AG09309 (cell line): ENCODE data around the gene DDR2.

Experiments
- DNase-seq: peaks from one replicate; pipeline ENCODE4 v3.0.0-alpha.2; 2010; ENCODE audit warnings: low read depth
- H3K4me3 ChIP-seq: 2 replicates; pipeline ENCODE4 v1.5.1; 2011; ENCODE audit warnings: mild to moderate bottlenecking, low read depth, low read length, moderate library complexity; ENCODE audit not compliant: control insufficient read depth
- TF ChIP-seq, protein P1 (sequence below): IDR thresholded peaks from 2 replicates; pipeline ENCODE4 v1.5.1; 2011; ENCODE audit warnings: mild to moderate bottlenecking, low read depth, low read length, inconsistent platforms; ENCODE audit not compliant: insufficient read depth, control insufficient read depth; ENCODE audit errors: missing control alignments

Gene DDR2

GRCh38 chr1:162619076-162619475 lies 13.2 kb upstream of the DDR2 start:
- DNase-seq, result no peak
- H3K4me3 ChIP-seq, result no peak overlapping the region
- TF ChIP-seq, protein P1, sequence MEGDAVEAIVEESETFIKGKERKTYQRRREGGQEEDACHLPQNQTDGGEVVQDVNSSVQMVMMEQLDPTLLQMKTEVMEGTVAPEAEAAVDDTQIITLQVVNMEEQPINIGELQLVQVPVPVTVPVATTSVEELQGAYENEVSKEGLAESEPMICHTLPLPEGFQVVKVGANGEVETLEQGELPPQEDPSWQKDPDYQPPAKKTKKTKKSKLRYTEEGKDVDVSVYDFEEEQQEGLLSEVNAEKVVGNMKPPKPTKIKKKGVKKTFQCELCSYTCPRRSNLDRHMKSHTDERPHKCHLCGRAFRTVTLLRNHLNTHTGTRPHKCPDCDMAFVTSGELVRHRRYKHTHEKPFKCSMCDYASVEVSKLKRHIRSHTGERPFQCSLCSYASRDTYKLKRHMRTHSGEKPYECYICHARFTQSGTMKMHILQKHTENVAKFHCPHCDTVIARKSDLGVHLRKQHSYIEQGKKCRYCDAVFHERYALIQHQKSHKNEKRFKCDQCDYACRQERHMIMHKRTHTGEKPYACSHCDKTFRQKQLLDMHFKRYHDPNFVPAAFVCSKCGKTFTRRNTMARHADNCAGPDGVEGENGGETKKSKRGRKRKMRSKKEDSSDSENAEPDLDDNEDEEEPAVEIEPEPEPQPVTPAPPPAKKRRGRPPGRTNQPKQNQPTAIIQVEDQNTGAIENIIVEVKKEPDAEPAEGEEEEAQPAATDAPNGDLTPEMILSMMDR, result no peak

DNA sequence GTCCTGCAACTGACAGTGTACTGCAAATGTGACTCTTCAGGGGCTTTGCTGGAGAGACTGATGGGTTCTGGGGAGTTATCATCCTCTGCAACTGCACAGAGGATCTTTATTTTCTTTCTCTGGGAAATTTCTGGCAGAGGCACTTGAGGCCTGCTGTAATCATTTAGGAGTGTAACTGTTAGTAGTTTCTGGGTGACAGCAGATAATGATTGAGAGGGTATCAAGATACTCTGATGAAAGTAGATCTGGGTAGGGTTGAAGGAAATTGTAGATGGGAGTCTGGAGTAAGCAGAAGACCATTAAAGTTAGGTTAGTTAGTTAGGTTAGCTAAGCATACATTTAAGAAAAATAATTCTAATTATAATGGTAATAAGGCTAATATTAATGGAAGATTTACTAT lies 11.0 kb upstream of the DDR2 start:
- no peak for DNase-seq
- TF ChIP-seq, protein P1, result no peak
- H3K4me3 ChIP-seq, result no peak overlapping the region

- no peak overlapping the region for H3K4me3 ChIP-seq
- TF ChIP-seq, protein P1, result no peak
- no peak for DNase-seq
Measured at GRCh38 chr1:162625679-162626078, 6.6 kb upstream of the DDR2 start.

GRCh38 chr1:162626094-162626493 lies 6.2 kb upstream of the DDR2 start:
- no peak overlapping the region for H3K4me3 ChIP-seq
- DNase-seq, result no peak
- TF ChIP-seq, protein P1, result no peak

DNA sequence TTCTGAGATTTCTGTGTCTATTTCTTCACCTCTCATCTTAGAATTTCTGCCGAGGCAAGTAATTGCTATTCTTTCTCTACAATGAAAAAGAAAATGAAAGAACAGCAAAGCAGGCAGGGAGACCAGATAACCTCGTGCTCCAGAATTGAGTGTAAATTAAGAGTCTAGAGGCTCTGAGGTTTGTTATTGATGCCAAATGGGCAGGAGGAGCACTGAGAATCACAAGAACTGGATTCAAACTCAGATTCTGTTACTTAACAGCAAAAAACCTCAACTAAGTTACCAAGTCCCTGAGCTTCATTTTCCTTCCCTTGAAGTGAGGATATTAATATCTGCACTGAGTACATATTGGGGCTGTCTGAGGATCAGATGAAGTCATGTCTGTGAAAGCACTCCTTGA lies 5.5 kb upstream of the DDR2 start:
- no peak for DNase-seq
- TF ChIP-seq, protein P1, result no peak

DNA sequence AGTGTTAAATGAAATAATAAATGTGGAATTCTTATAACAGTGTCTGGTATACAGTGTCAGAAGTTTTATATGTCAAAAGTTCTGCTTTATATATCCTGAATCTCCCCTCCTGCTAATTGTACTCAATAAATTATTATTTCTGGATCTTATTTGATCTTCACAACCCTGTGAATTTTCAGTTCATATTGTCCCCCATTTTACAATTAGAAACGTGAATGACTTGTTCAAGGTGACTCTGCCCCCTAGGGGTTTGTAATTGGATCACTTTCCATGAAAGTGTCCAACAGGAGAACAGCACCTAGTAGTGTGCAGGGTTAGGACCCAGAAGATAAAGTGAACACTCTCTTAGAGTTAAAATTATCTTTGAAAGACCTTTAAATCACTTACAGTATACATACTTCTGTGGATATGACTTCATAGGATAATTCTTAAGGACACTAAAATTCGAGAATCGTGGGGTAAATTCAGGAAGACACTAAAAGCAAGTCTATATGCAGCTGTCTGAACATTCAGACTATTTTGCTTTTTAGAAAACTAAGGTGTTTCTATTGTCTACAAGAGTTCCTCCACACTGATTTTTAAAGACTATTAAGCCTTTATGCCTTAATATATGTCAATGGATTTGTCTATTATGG lies 4.5 kb upstream of the DDR2 start:
- no peak for DNase-seq
- H3K4me3 ChIP-seq, result no peak overlapping the region
- TF ChIP-seq, protein P1, result peak; percentile 55

More for the DNA sequence above, 5.5 kb upstream of the DDR2 start:
- no peak overlapping the region; the same call in 1 of the 2 replicates for H3K4me3 ChIP-seq
